ENCODE data around the gene SDHAF3. TPM values are rescaled to one million over a fixed set of nuclear protein-coding genes. Genes with fewer than 3 reads are reported as not detected.

Gene SDHAF3
- total and polyA plus RNA-seq, 10 of the 15 experiments (the other 5 are each of a cell fraction or from before 2014, with no cell fraction given), result 24.3 to 124 (median 63.5) TPM

DNA sequence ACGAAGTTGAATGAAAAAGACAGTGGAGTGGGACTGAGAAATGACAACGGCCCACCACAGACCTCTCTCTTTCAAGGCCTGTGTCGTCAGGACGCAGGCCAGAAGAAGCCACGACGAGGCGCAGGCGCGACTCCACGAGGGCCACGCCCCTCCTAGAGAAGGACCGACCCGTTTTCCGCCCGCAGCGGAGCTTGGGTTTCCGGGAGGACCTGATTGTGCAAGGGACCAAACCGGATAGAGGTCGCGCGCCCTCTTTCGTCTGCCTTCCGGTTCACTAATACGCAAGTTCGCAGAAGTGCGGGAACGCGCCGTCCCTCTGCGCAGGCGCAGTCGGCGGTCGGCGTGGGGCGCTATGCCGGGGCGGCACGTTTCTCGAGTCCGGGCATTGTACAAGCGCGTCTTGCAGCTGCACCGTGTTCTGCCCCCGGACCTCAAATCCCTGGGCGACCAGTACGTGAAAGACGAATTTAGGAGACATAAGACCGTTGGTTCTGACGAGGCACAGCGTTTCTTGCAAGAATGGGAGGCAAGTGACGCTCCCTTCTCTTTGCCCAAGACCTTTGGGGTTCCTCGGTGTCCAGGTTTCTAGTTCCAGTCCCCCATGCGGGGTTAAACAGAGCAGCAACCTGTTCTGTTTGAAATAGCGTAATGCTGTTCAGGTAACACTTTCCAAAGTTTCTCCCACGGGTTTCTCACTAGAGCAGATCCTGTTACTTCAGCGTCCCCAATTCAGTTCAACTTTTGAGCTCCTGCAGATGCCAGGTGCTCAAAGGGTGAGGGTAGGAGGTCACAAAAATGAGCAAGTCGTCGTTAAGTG, at the start of gene SDHAF3 (continued):
- peak; percentile 69 for TF ChIP-seq PKNOX1 (IDR thresholded peaks at IDR 0.05)
- no peak for TF ChIP-seq ZNF592 (IDR thresholded peaks at IDR 0.05)
- TF ChIP-seq, protein P1, sequence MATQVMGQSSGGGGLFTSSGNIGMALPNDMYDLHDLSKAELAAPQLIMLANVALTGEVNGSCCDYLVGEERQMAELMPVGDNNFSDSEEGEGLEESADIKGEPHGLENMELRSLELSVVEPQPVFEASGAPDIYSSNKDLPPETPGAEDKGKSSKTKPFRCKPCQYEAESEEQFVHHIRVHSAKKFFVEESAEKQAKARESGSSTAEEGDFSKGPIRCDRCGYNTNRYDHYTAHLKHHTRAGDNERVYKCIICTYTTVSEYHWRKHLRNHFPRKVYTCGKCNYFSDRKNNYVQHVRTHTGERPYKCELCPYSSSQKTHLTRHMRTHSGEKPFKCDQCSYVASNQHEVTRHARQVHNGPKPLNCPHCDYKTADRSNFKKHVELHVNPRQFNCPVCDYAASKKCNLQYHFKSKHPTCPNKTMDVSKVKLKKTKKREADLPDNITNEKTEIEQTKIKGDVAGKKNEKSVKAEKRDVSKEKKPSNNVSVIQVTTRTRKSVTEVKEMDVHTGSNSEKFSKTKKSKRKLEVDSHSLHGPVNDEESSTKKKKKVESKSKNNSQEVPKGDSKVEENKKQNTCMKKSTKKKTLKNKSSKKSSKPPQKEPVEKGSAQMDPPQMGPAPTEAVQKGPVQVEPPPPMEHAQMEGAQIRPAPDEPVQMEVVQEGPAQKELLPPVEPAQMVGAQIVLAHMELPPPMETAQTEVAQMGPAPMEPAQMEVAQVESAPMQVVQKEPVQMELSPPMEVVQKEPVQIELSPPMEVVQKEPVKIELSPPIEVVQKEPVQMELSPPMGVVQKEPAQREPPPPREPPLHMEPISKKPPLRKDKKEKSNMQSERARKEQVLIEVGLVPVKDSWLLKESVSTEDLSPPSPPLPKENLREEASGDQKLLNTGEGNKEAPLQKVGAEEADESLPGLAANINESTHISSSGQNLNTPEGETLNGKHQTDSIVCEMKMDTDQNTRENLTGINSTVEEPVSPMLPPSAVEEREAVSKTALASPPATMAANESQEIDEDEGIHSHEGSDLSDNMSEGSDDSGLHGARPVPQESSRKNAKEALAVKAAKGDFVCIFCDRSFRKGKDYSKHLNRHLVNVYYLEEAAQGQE (IDR thresholded peaks at IDR 0.05; ENCODE audit: low read depth, low read length), result no peak
- no peak for TF ChIP-seq PRDM15 (CRISPR knock-in tag; IDR thresholded peaks at IDR 0.05)
- TF ChIP-seq, protein P2, sequence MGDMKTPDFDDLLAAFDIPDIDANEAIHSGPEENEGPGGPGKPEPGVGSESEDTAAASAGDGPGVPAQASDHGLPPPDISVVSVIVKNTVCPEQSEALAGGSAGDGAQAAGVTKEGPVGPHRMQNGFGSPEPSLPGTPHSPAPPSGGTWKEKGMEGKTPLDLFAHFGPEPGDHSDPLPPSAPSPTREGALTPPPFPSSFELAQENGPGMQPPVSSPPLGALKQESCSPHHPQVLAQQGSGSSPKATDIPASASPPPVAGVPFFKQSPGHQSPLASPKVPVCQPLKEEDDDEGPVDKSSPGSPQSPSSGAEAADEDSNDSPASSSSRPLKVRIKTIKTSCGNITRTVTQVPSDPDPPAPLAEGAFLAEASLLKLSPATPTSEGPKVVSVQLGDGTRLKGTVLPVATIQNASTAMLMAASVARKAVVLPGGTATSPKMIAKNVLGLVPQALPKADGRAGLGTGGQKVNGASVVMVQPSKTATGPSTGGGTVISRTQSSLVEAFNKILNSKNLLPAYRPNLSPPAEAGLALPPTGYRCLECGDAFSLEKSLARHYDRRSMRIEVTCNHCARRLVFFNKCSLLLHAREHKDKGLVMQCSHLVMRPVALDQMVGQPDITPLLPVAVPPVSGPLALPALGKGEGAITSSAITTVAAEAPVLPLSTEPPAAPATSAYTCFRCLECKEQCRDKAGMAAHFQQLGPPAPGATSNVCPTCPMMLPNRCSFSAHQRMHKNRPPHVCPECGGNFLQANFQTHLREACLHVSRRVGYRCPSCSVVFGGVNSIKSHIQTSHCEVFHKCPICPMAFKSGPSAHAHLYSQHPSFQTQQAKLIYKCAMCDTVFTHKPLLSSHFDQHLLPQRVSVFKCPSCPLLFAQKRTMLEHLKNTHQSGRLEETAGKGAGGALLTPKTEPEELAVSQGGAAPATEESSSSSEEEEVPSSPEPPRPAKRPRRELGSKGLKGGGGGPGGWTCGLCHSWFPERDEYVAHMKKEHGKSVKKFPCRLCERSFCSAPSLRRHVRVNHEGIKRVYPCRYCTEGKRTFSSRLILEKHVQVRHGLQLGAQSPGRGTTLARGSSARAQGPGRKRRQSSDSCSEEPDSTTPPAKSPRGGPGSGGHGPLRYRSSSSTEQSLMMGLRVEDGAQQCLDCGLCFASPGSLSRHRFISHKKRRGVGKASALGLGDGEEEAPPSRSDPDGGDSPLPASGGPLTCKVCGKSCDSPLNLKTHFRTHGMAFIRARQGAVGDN (IDR thresholded peaks at IDR 0.05), result peak; percentile 84
- no peak for TF ChIP-seq KDM1A (IDR thresholded peaks at IDR 0.05; ENCODE audit: borderline replicate concordance)
- no peak for TF ChIP-seq NFYA (IDR thresholded peaks at IDR 0.05; ENCODE audit: borderline replicate concordance, low read depth, low read length)

Measured in GM12878 (cell line).